ENCODE results near the gene DNM3.

Gene DNM3

DNA sequence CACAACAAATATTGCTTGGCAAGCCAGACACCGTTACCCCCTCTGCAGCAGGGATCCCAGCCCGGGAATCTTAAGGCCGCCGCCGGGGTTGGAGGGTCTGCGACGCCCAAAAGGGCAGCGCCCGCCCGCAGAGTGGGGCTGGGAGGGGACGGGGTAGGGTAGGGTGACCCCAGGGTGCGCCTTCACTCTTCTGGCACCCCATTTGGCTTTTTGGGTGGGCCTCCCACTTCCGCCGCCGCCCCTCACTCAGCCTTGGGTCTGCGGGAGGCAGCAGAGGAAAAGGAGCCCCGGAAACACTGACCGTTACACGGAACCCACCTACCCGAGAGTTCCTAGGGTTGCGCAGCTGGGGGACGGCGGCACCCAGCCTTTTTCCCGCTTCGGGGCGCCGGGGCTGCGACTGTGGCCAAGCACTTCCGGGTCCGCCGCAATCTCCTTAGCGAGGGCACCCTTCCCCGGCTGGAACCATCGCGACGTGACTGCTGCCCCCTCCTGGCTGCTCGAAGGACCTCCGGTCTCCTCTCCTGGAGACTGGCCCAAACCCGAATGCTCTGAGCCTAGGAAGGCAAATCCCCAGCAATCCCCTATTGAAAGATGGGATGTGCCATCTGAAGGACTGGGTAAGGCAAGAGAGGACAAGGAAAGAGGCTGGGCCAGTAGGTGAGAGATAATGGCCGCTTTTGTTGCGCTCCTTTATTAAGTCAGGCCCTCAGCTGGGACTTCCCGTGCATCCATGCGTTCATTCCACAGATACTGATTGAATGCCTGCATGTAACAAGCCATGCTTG, 602.6 kb downstream of the DNM3 start, which contains the start of gene PIGC (continued):
- TF ChIP-seq, protein P1, sequence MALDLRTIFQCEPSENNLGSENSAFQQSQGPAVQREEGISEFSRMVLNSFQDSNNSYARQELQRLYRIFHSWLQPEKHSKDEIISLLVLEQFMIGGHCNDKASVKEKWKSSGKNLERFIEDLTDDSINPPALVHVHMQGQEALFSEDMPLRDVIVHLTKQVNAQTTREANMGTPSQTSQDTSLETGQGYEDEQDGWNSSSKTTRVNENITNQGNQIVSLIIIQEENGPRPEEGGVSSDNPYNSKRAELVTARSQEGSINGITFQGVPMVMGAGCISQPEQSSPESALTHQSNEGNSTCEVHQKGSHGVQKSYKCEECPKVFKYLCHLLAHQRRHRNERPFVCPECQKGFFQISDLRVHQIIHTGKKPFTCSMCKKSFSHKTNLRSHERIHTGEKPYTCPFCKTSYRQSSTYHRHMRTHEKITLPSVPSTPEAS (tag by site-specific recombination; IDR thresholded peaks at IDR 0.05): no peak
- TF ChIP-seq ZNF521 (tag by site-specific recombination; IDR thresholded peaks at IDR 0.05): no peak
- TF ChIP-seq ZNF623 (tag by site-specific recombination; IDR thresholded peaks at IDR 0.05): no peak
- no peak for TF ChIP-seq ZNF677 (tag by site-specific recombination; IDR thresholded peaks at IDR 0.05)
- TF ChIP-seq, protein P2, sequence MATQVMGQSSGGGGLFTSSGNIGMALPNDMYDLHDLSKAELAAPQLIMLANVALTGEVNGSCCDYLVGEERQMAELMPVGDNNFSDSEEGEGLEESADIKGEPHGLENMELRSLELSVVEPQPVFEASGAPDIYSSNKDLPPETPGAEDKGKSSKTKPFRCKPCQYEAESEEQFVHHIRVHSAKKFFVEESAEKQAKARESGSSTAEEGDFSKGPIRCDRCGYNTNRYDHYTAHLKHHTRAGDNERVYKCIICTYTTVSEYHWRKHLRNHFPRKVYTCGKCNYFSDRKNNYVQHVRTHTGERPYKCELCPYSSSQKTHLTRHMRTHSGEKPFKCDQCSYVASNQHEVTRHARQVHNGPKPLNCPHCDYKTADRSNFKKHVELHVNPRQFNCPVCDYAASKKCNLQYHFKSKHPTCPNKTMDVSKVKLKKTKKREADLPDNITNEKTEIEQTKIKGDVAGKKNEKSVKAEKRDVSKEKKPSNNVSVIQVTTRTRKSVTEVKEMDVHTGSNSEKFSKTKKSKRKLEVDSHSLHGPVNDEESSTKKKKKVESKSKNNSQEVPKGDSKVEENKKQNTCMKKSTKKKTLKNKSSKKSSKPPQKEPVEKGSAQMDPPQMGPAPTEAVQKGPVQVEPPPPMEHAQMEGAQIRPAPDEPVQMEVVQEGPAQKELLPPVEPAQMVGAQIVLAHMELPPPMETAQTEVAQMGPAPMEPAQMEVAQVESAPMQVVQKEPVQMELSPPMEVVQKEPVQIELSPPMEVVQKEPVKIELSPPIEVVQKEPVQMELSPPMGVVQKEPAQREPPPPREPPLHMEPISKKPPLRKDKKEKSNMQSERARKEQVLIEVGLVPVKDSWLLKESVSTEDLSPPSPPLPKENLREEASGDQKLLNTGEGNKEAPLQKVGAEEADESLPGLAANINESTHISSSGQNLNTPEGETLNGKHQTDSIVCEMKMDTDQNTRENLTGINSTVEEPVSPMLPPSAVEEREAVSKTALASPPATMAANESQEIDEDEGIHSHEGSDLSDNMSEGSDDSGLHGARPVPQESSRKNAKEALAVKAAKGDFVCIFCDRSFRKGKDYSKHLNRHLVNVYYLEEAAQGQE (tag by site-specific recombination; IDR thresholded peaks at IDR 0.05): no peak
- no peak for TF ChIP-seq ZNF416 (tag by site-specific recombination; IDR thresholded peaks at IDR 0.05)
- TF ChIP-seq ZNF155 (tag by site-specific recombination; IDR thresholded peaks at IDR 0.05): no peak

DNA sequence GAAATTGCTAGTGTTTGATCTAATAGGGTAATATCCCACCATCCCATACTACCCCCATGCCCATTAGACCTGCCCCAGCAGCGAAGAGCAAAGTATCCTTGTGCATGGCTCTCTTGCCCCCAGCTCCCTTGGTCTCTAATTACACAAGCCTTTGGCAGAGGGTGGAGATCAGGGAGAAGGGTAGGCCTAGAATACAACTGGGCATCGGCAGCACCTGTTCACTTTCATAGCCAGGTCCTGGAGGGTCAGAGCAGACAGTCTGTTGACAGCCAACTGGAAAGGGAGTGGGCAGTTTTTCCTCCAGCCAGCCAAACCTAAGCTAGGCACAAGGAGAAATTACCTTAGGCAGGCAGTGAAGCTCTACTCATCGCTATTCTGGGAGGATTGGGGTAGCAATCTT, 605.2 kb downstream of the DNM3 start:
- Histone ChIP-seq H3K27ac (ENCODE audit: extremely low read depth, low read depth, low read length) (no peak overlapping the region), H3K36me3 (ENCODE audit: control insufficient read depth in 2 of 2, insufficient read depth in 1 of 2, low read length in 2 of 2) (peaks cover 0 to 11% of the 10 kb centered on the region in 2 experiments; a peak in 1 of 3 replicates), H3K4me3 (ENCODE audit: low read depth, low read length) (no peak overlapping the region), H3K9me3 (ENCODE audit: control insufficient read depth, insufficient read depth, low read depth, low read length) (no peaks in the 10 kb centered on the region), H3K4me1 (ENCODE audit: control insufficient read depth, insufficient read depth, low read length) (peaks cover 8% of the 10 kb centered on the region)
- TF ChIP-seq ZFP3 (tag by site-specific recombination; IDR thresholded peaks at IDR 0.05; ENCODE audit: low read depth) (no peak), ZNF76 (tag by site-specific recombination; IDR thresholded peaks at IDR 0.05; ENCODE audit: borderline replicate concordance, low read depth) (no peak), ZBTB20 (tag by site-specific recombination; IDR thresholded peaks at IDR 0.05) (no peak), ZBTB1 (tag by site-specific recombination; IDR thresholded peaks at IDR 0.05) (no peak)
- TF ChIP-seq, protein P3, sequence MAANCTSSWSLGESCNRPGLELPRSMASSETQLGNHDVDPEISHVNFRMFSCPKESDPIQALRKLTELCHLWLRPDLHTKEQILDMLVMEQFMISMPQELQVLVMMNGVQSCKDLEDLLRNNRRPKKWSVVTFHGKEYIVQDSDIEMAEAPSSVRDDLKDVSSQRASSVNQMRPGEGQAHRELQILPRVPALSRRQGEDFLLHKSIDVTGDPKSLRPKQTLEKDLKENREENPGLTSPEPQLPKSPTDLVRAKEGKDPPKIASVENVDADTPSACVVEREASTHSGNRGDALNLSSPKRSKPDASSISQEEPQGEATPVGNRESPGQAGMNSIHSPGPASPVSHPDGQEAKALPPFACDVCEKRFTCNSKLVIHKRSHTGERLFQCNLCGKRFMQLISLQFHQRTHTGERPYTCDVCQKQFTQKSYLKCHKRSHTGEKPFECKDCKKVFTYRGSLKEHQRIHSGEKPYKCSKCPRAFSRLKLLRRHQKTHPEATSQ (tag by site-specific recombination; IDR thresholded peaks at IDR 0.05): no peak
- ChIA-PET CTCF (interaction anchor here (0.9 to 1.0 kb wide), 2 partner anchors 102 to 444 kb away, joined by 3 to 4 read pairs; no protein-coding TSS in a partner anchor), POLR2A (no interaction called here)

DNA sequence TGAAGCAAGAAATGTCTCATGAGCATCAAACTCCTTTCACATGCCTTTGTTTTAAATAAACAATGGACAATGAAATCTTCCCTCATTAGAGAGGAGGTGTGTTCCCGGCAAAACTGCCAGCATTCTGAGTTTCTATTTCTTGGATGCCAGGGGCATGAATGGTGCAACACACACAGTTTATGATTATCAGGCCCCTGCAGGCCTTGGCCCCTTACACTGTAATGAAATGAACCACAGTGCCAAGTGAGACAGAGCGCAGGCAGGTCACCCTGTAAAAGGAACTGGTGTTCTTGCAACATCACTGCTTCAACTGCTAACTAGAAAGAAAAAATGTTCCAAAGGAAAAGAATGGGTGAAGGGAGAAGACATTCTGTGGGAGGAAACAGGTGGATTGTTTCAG, 606.3 kb downstream of the DNM3 start:
- POLR2A ChIA-PET: no interaction called here
- TF ChIP-seq ZNF266 (tag by site-specific recombination; IDR thresholded peaks at IDR 0.05; ENCODE audit: low read depth): no peak
- no peak for TF ChIP-seq ZBTB1 (tag by site-specific recombination; IDR thresholded peaks at IDR 0.05)
- TF ChIP-seq ZNF174 (tag by site-specific recombination; IDR thresholded peaks at IDR 0.05): no peak
- no peak for TF ChIP-seq ZNF274 (IDR thresholded peaks at IDR 0.05; ENCODE audit: low read length)
- no peak for TF ChIP-seq ZNF274 (tag by site-specific recombination; IDR thresholded peaks at IDR 0.05; ENCODE audit: borderline replicate concordance)
- TF ChIP-seq, protein P4, sequence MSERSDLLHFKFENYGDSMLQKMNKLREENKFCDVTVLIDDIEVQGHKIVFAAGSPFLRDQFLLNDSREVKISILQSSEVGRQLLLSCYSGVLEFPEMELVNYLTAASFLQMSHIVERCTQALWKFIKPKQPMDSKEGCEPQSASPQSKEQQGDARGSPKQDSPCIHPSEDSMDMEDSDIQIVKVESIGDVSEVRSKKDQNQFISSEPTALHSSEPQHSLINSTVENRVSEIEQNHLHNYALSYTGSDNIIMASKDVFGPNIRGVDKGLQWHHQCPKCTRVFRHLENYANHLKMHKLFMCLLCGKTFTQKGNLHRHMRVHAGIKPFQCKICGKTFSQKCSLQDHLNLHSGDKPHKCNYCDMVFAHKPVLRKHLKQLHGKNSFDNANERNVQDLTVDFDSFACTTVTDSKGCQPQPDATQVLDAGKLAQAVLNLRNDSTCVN (tag by site-specific recombination; optimal IDR thresholded peaks at IDR 0.05): no peak
- TF ChIP-seq ZNF248 (tag by site-specific recombination; IDR thresholded peaks at IDR 0.05): no peak
- Histone ChIP-seq H3K27ac (ENCODE audit: extremely low read depth, low read depth, low read length) (no peak overlapping the region), H3K36me3 (ENCODE audit: control insufficient read depth in 2 of 2, insufficient read depth in 1 of 2, low read length in 2 of 2) (peaks cover 0 to under 1% of the 10 kb centered on the region in 2 experiments; a peak in 1 of 3 replicates), H3K4me1 (ENCODE audit: control insufficient read depth, insufficient read depth, low read length) (peaks cover 8% of the 10 kb centered on the region), H3K9me3 (ENCODE audit: control insufficient read depth, insufficient read depth, low read depth, low read length) (no peaks in the 10 kb centered on the region), H3K4me3 (ENCODE audit: low read depth, low read length) (no peak overlapping the region)
- CTCF ChIA-PET: no interaction called here
